HFFc6 (cell line): ENCODE data around the gene CAMK2B. TPM values are rescaled to one million over a fixed set of nuclear protein-coding genes. Genes with fewer than 3 reads are reported as not detected.

Experiments used
- DNase-seq: peaks from one replicate; pipeline ENCODE4 v3.0.0-alpha.2; 2018
- H3K27ac Mint-ChIP-seq: 2 replicates; pipeline ENCODE4 v1.8.0; 2020; ENCODE audit warnings: mild to moderate bottlenecking, mixed read lengths
- H3K27me3 Mint-ChIP-seq: 2 replicates; pipeline ENCODE4 v1.8.0; 2021; ENCODE audit warnings: mild to moderate bottlenecking, moderate library complexity, mixed read lengths; ENCODE audit not compliant: insufficient read depth
- H3K36me3 Mint-ChIP-seq: 2 replicates; pipeline ENCODE4 v1.8.0; 2021; ENCODE audit warnings: low read depth, mixed read lengths
- H3K4me1 Mint-ChIP-seq: 2 replicates; pipeline ENCODE4 v1.8.0; 2020; ENCODE audit warnings: low read depth, mixed read lengths
- H3K4me3 Mint-ChIP-seq: 2 replicates; pipeline ENCODE4 v1.8.0; 2020; ENCODE audit warnings: mild to moderate bottlenecking, moderate library complexity, mixed read lengths
- H3K9me3 Mint-ChIP-seq: 2 replicates; pipeline ENCODE4 v1.8.0; 2020; ENCODE audit warnings: mild to moderate bottlenecking, mixed read lengths
- CTCF ChIP-seq: fragments of 200-600 bp; sonication (generic); IDR thresholded peaks from 2 replicates; pipeline ENCODE4 v1.5.0; 2021; ENCODE audit warnings: antibody characterized with exemption, mild to moderate bottlenecking
- total RNA-seq, 6 experiments: library from RNA; stranded (reverse); fragmentation: NEBNext Ultra II Directional; extraction: Animal tissue kit (Norgen Biotek cat#: 25700); gene quantifications; 2 replicates in 1 of 6; 3 replicates in 5 of 6; pipeline ENCODE4 v1.2.3, GENCODE V29; 2021

Gene CAMK2B
- total RNA-seq, 6 experiments from 2014 or later = 0.11 to 0.41 TPM; not detected in 4

DNA sequence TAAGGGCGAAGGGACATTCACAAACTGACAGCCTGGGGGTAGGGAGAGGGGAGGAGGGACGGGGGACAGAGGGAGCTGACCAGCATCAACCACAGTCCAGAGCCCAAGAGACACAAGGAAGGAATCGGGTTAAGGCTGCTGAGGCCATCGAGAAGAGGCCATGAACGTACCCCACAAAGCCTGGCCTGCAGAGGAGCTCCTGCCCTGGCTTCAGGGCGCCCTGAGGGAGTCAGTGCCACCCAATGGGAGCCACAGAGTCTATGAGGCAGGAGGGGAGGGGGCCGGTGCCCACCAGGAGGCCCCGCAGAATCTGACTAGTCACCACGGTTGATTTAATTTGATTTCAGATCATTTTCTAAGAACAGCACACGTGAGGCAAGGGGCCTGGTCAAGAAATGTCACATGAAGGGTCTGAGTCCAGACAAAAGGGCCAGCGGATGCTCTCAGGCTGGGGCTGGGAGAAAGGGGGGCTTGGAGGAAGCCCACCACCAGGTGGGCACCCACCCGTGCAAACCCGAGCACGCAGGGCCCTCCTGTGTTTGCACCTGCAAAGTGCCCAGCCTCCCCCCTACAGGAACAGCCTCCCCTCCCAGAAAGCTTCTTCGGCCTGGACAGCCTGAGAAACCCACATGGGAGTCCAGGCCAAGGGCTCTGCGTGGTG, 40.4 kb downstream of the CAMK2B start:
- peaks cover 5% of the 10 kb centered on the region; the same call in 1 of the 2 replicates for H3K4me1 Mint-ChIP-seq
- peaks cover 8% of the 10 kb centered on the region for H3K27me3 Mint-ChIP-seq
- no peak overlapping the region for H3K27ac Mint-ChIP-seq
- H3K4me3 Mint-ChIP-seq = no peak overlapping the region
- no peak for DNase-seq
- no peaks in the 10 kb centered on the region for H3K9me3 Mint-ChIP-seq
- H3K36me3 Mint-ChIP-seq = no peaks in the 10 kb centered on the region
- TF ChIP-seq CTCF = no peak

GRCh38 chr7:44284216-44284615, 41.2 kb downstream of the CAMK2B start:
- H3K4me1 Mint-ChIP-seq = peaks cover 6% of the 10 kb centered on the region
- TF ChIP-seq CTCF = no peak
- no peak for DNase-seq
- no peak overlapping the region for H3K4me3 Mint-ChIP-seq
- no peaks in the 10 kb centered on the region for H3K36me3 Mint-ChIP-seq
- H3K27ac Mint-ChIP-seq = no peak overlapping the region
- H3K9me3 Mint-ChIP-seq = no peaks in the 10 kb centered on the region
- H3K27me3 Mint-ChIP-seq = peaks cover 4% of the 10 kb centered on the region

DNA sequence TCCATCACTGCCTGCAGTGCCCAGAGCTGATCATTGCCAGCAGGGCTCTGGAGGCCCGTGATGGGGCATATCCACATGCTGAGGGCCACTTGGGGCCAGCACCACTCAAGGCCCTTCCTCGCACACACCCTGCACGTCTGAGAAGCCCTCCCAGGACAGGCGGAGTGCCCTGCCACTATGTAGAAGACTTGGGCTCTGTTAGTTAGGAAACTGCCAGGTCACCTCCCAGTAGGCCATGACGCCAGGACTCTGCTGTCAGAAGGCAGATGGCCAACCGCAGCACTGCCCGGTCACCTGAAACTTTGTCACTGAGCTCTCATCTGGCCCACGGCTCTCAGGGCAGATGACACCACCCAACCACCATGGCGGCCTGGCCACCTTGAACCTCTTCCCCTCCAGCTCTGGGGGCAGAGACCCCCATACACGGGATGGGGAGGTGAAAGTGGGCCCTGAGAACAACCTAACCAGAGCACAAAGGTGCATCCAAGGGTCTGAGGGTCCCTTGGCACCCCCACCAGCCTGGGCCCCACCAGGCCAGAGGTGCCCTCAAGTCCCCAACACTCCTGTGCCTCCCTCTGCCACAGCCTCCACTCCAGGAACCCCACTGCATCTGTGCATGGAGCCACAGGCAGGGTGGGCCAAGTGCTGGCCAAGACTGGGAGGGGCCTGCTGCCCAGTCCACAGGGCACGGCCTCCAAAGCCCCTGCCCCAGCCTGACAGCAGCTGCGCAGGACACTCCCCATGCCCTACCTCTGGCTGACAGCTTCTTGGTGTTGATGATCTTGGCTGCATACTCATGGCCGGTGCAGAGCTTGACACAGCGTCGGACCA, 41.8 kb downstream of the CAMK2B start:
- Mint-ChIP-seq H3K27me3 (peaks cover 4% of the 10 kb centered on the region), H3K9me3 (no peaks in the 10 kb centered on the region), H3K27ac (no peak overlapping the region), H3K4me1 (peaks cover 12% of the 10 kb centered on the region), H3K4me3 (no peak overlapping the region), H3K36me3 (no peaks in the 10 kb centered on the region)
- no peak for TF ChIP-seq CTCF
- no peak for DNase-seq

DNA sequence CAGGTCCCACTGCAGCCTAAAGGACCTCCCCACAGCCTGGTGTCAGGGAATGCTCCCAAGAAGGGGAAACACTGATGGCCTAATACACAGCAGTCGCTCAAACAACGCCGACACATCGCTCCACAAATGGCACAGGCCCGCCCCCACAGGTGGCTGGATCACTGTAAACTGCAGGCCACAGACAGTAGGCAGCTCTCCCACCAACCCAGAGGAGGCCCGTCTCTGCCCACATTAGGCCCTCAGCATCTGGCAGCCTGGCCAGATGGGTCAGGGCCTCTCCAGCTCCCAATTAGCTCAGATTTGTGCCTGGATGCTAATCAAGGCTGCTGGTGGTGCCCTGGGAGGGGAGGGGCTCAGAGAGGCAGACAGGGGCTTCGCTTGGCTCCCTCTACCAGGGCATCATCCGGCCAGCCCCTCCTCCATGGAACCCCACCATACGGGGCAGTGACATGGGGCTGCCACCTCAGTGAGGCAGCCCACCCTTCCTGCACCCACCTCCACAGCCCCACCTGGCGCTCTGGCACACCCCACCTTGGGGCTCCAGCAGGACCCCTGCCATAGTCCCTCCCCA, 42.7 kb downstream of the CAMK2B start:
- no peak overlapping the region for H3K27ac Mint-ChIP-seq
- H3K4me1 Mint-ChIP-seq = peaks cover 13% of the 10 kb centered on the region
- H3K4me3 Mint-ChIP-seq = no peak overlapping the region
- no peaks in the 10 kb centered on the region for H3K36me3 Mint-ChIP-seq
- H3K9me3 Mint-ChIP-seq = no peaks in the 10 kb centered on the region
- H3K27me3 Mint-ChIP-seq = peaks cover 4% of the 10 kb centered on the region
- DNase-seq = no peak
- TF ChIP-seq CTCF = no peak

- no peak overlapping the region for H3K4me3 Mint-ChIP-seq
- peaks cover 13% of the 10 kb centered on the region for H3K4me1 Mint-ChIP-seq
- no peak for DNase-seq
- H3K9me3 Mint-ChIP-seq = no peaks in the 10 kb centered on the region
- H3K27ac Mint-ChIP-seq = no peak overlapping the region
- no peaks in the 10 kb centered on the region for H3K36me3 Mint-ChIP-seq
- no peak for TF ChIP-seq CTCF
- peaks cover 4% of the 10 kb centered on the region for H3K27me3 Mint-ChIP-seq
These were observed 43.4 kb downstream of the CAMK2B start for GRCh38 chr7:44281811-44282600.
